Neural progenitor cell (in vitro differentiated cells): ENCODE data around the gene CEP104.

Experiments used
- EZH2 ChIP-seq: fragments of 200-600 bp; sonication (generic); IDR thresholded peaks from 2 replicates; pipeline ENCODE4 v1.6.1; 2017; ENCODE audit warnings: antibody characterized with exemption, mild to moderate bottlenecking, moderate library complexity
- EZH2phosphoT487 ChIP-seq: fragments of 200-600 bp; sonication (generic); IDR thresholded peaks from 2 replicates; pipeline ENCODE4 v1.6.1; 2017; ENCODE audit warnings: antibody characterized with exemption
- TF ChIP-seq, protein P1 (sequence below): fragments of 200-600 bp; sonication (generic); IDR thresholded peaks from 2 replicates; pipeline ENCODE4 v1.5.1; 2017; ENCODE audit warnings: antibody characterized with exemption, mild to moderate bottlenecking

DNA sequence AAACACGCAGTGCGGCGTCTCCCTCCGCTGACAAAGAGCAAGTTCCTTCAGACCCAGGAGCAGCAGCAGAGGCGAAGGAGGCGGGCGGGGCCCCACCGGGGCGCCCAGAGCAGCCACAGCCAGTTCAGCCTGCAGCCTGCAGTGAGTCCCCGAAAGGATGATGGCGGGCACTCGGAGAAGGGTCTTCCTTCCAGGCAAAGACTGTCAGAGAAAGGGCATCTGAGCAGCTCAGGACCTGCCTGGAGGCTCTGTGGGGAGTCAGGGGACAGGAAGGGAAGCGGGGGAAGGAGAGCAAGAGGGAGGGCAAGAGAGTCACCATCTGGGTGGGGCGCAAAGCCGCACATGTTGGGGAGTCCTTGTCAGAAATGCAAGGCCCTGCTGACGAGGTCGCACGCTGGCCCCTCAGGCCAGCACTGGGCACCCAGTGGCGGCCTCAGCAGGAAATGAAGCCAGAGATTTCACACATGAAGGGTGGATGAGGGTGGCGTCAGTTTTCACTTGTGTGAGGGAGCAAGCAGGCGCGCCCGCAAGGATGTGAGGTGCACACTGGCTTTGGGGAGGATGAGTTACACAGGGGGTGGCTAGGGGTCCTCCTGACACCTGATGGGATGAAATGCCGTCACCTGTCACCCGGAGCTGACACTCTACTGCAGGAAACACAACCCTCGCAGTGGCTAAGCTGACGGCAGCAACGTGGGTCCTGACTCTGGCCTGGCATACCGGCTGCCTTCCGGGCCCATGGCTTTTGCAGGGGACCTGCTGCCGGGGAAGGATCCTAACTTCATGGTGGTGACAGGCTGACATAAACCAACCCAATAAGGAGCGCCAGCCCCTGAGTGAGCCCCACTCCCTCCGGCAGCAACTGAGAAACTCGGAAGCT lies 67.3 kb downstream of the CEP104 start:
- TF ChIP-seq, protein P1, sequence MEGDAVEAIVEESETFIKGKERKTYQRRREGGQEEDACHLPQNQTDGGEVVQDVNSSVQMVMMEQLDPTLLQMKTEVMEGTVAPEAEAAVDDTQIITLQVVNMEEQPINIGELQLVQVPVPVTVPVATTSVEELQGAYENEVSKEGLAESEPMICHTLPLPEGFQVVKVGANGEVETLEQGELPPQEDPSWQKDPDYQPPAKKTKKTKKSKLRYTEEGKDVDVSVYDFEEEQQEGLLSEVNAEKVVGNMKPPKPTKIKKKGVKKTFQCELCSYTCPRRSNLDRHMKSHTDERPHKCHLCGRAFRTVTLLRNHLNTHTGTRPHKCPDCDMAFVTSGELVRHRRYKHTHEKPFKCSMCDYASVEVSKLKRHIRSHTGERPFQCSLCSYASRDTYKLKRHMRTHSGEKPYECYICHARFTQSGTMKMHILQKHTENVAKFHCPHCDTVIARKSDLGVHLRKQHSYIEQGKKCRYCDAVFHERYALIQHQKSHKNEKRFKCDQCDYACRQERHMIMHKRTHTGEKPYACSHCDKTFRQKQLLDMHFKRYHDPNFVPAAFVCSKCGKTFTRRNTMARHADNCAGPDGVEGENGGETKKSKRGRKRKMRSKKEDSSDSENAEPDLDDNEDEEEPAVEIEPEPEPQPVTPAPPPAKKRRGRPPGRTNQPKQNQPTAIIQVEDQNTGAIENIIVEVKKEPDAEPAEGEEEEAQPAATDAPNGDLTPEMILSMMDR, result no peak
- TF ChIP-seq EZH2 (no peak), EZH2phosphoT487 (no peak)
